Fibroblast of lung (primary cell): ENCODE measurements around the gene TRERF1. TPM values are rescaled to one million over a fixed set of nuclear protein-coding genes. Genes with fewer than 3 reads are reported as not detected.

ENCODE experiments used
- DNase-seq, 2 donors: peaks; one replicate each; pipeline versions ENCODE4 v3.0.0 to v3.0.0-alpha.2; 2010; ENCODE audit warnings: low read depth in 2 of 2
- H2AFZ ChIP-seq: 2 replicates; pipeline ENCODE4 v1.5.1; 2012; ENCODE audit warnings: low read length, control low read depth, inconsistent platforms
- H3K27ac ChIP-seq: 2 replicates; pipeline ENCODE4 v1.5.1; 2011; ENCODE audit warnings: low read length, control low read depth; ENCODE audit not compliant: insufficient read depth
- H3K27me3 ChIP-seq: 2 replicates; pipeline ENCODE4 v1.5.1; 2011; ENCODE audit warnings: mild to moderate bottlenecking, low read length; ENCODE audit not compliant: control insufficient read depth, insufficient read depth
- H3K36me3 ChIP-seq: 2 replicates; pipeline ENCODE4 v1.5.1; 2011; ENCODE audit warnings: low read length; ENCODE audit not compliant: control insufficient read depth, insufficient read depth
- H3K4me1 ChIP-seq: 2 replicates; pipeline ENCODE4 v1.5.1; 2011; ENCODE audit warnings: low read length; ENCODE audit not compliant: control insufficient read depth, insufficient read depth; ENCODE audit errors: extremely low read depth
- H3K4me2 ChIP-seq: 2 replicates; pipeline ENCODE4 v1.5.1; 2011; ENCODE audit warnings: low read length, control low read depth; ENCODE audit not compliant: insufficient read depth; ENCODE audit errors: extremely low read depth
- H3K4me3 ChIP-seq, 4 experiments: fragments of 200-600 bp in 1 of 4; sonication (generic) in 1 of 4; replicated peaks in 1 of 4; 2 replicates each; pipeline ENCODE4 v1.5.1; 2011 to 2016; ENCODE audit warnings: low read length in 4 of 4, low read depth in 3 of 4, mild to moderate bottlenecking in 3 of 4, control low read depth in 2 of 4, inconsistent platforms in 1 of 4, mixed read lengths in 1 of 4; ENCODE audit not compliant: insufficient read depth in 1 of 4; ENCODE audit errors: control extremely low read depth in 1 of 4
- H3K79me2 ChIP-seq: 2 replicates; pipeline ENCODE4 v1.5.1; 2012; ENCODE audit warnings: mild to moderate bottlenecking, low read length, inconsistent platforms; ENCODE audit not compliant: control insufficient read depth, insufficient read depth
- H3K9ac ChIP-seq: 2 replicates; pipeline ENCODE4 v1.5.1; 2011; ENCODE audit warnings: mild to moderate bottlenecking, low read length, control low read depth; ENCODE audit not compliant: insufficient read depth
- H3K9me3 ChIP-seq: 2 replicates; pipeline ENCODE4 v1.5.1; 2012; ENCODE audit warnings: low read depth, low read length; ENCODE audit not compliant: control insufficient read depth, insufficient read depth
- H4K20me1 ChIP-seq: 2 replicates; pipeline ENCODE4 v1.5.1; 2011; ENCODE audit warnings: low read length; ENCODE audit not compliant: control insufficient read depth, insufficient read depth; ENCODE audit errors: extremely low read depth
- EZH2 ChIP-seq: IDR thresholded peaks from 2 replicates; pipeline ENCODE4 v1.5.1; 2012; ENCODE audit warnings: low read length, control low read depth, mild to moderate bottlenecking; ENCODE audit errors: missing control alignments
- polyA plus RNA-seq, 2 donors: library from polyadenylated mRNA; depleted of rRNA in 1 of 2; stranded (reverse) in 1 of 2; unstranded in 1 of 2; fragments of >200 nt; gene quantifications; 2 replicates each; pipeline ENCODE4 v1.2.1, GENCODE V29; 2011 to 2012; ENCODE audit warnings: missing spikeins in 1 of 2
- total RNA-seq: library from RNA; depleted of rRNA; stranded (reverse); fragments of >200 nt; gene quantifications from 2 replicates; pipeline ENCODE4 v1.2.1, GENCODE V29; 2014
- TF ChIP-seq, protein P1 (sequence below), 2 donors: IDR thresholded peaks in 1 of 2; conservative IDR thresholded peaks in 1 of 2; 1 replicate in 1 of 2; 2 replicates in 1 of 2; pipeline ENCODE4 v1.5.1; 2011 to 2012; ENCODE audit warnings: low read length in 2 of 2, control low read depth in 1 of 2, inconsistent platforms in 1 of 2, low read depth in 1 of 2, mild to moderate bottlenecking in 1 of 2

The TRERF1 gene
- total and polyA plus RNA-seq, 2 donors (not counting 1 experiment from before 2014, with no cell fraction given), result 6.3 to 8.3 TPM

DNA sequence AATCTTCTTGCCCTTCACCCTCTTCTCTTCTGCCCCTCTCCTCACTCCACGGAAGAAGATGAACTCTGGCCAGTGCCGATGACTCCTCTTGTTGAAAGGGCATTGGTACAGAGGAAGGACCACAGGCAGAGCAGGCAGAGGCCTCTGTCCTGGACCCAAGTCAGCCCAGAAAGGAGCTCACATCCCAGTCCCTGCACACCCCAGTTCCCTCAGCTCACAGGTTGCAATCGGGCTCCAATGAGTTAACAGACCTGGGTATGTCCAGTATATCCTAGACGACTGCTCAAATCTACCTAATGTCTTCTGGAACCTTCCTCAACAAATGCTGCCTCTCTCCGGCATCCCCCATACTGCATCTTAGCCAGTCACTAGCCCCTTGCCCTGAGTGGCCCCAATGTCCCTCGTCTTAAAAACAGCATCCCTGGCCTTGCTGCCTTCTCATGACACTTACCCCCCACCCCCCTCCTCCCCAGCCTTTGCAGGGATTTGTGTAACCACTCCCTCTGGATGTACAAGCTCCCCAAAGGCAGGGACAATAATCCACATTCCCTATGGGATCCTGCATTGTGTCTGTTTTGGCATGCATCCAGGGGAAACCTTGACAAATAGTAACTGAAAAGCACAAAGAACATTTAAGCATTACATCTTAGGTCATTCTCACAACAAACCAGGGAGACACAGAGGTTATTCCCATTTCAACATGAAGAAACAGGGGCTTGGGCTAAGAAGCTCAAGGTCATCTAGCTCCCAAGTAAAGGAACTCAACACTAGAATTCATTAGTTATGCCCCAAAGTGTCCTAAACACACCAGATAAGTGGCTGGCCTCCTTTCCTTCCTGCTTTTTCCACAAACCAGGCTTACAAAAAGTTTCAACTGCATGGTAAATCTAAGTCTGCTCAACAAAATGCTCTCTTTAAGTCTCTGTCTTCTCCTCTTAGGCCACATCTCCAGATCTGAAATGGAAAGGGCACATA is 45.1 kb downstream of the TRERF1 start:
- Histone ChIP-seq H3K9me3 (no peaks in the 10 kb centered on the region), H3K4me1 (peaks cover 29% of the 10 kb centered on the region), H3K79me2 (peaks cover 68% of the 10 kb centered on the region), H3K4me3 (no peak overlapping the region), H3K36me3 (no peaks in the 10 kb centered on the region), H3K4me2 (peak overlapping the region; percentile 34), H3K9ac (no peak overlapping the region), H2AFZ (no peak overlapping the region), H3K27me3 (no peaks in the 10 kb centered on the region), H4K20me1 (no peaks in the 10 kb centered on the region), H3K27ac (peak overlapping the region; percentile 66)
- peak; percentile 25 to 28 for DNase-seq
- TF ChIP-seq EZH2, result no peak
- TF ChIP-seq, protein P1, sequence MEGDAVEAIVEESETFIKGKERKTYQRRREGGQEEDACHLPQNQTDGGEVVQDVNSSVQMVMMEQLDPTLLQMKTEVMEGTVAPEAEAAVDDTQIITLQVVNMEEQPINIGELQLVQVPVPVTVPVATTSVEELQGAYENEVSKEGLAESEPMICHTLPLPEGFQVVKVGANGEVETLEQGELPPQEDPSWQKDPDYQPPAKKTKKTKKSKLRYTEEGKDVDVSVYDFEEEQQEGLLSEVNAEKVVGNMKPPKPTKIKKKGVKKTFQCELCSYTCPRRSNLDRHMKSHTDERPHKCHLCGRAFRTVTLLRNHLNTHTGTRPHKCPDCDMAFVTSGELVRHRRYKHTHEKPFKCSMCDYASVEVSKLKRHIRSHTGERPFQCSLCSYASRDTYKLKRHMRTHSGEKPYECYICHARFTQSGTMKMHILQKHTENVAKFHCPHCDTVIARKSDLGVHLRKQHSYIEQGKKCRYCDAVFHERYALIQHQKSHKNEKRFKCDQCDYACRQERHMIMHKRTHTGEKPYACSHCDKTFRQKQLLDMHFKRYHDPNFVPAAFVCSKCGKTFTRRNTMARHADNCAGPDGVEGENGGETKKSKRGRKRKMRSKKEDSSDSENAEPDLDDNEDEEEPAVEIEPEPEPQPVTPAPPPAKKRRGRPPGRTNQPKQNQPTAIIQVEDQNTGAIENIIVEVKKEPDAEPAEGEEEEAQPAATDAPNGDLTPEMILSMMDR (conservative IDR thresholded peaks at IDR 0.05 in 1 of 2, IDR thresholded peaks at IDR 0.05 in 1 of 2; ENCODE audit: low read depth in 1 of 2, low read length in 2 of 2), result no peak

DNA sequence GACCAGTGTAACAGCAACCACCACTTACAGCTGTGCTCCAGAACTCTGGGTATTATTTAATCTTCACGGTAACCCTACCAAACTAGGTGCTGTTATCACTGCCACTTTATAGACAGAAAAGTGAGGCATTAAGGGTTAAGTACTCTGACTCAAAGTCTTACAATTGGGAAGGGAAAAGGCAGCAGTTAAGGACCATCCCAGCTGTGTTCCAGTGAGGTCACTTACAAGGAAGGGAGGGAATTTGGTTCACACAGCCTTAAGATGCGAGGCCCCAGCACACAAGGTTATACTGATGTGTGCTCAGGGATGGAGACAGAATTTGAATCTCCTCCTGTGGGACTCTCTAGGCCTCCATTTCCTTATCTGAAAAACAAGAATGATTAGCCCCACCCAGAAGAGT is 46.7 kb downstream of the TRERF1 start:
- Histone ChIP-seq H3K27ac (peak overlapping the region; percentile 60), H3K27me3 (no peaks in the 10 kb centered on the region), H4K20me1 (no peaks in the 10 kb centered on the region), H3K9ac (no peak overlapping the region), H3K4me2 (peak overlapping the region; percentile 54), H3K36me3 (no peaks in the 10 kb centered on the region), H3K4me1 (peaks cover 27% of the 10 kb centered on the region), H2AFZ (no peak overlapping the region), H3K79me2 (peaks cover 68% of the 10 kb centered on the region), H3K9me3 (no peaks in the 10 kb centered on the region), H3K4me3 (no peak overlapping the region)
- TF ChIP-seq, protein P1 (conservative IDR thresholded peaks at IDR 0.05 in 1 of 2, IDR thresholded peaks at IDR 0.05 in 1 of 2; ENCODE audit: low read depth in 1 of 2, low read length in 2 of 2), result no peak
- no peak for TF ChIP-seq EZH2
- DNase-seq, result peak; percentile 73 to 81

DNA sequence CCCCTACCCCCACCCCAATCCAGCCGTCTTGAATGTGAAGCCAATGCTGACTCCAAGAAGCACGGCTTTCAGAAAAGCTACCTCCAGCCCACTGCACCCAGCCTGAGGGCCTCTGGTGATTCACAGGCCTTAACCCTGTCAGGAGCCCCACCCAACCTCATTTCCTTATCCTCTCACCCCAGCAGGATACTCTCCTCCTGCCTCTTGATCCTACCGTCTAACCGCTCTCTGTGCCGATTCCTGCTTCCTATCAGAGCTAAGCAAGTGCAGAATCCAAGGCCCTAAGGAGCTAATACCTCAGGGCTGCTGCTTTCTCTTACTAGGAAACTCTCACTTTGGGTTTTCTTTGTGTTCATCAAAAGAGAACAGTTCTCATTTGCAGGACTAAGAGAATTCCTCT is 47.2 kb downstream of the TRERF1 start:
- no peaks in the 10 kb centered on the region for H3K27me3 ChIP-seq
- peaks cover 27% of the 10 kb centered on the region for H3K4me1 ChIP-seq
- peak; percentile 76 for DNase-seq
- H3K36me3 ChIP-seq, result no peaks in the 10 kb centered on the region
- peaks cover 69% of the 10 kb centered on the region for H3K79me2 ChIP-seq
- no peak for TF ChIP-seq EZH2
- TF ChIP-seq, protein P1 (conservative IDR thresholded peaks at IDR 0.05 in 1 of 2, IDR thresholded peaks at IDR 0.05 in 1 of 2; ENCODE audit: low read depth in 1 of 2, low read length in 2 of 2), result no peak
- no peak overlapping the region for H3K4me3 ChIP-seq
- peak overlapping the region; percentile 60 for H3K27ac ChIP-seq
- no peak overlapping the region for H3K9ac ChIP-seq
- no peaks in the 10 kb centered on the region for H4K20me1 ChIP-seq
- H3K9me3 ChIP-seq, result no peaks in the 10 kb centered on the region
- H3K4me2 ChIP-seq, result peak overlapping the region; percentile 17
- no peak overlapping the region for H2AFZ ChIP-seq
